ENCODE measurements around the gene CNTF.

DNA sequence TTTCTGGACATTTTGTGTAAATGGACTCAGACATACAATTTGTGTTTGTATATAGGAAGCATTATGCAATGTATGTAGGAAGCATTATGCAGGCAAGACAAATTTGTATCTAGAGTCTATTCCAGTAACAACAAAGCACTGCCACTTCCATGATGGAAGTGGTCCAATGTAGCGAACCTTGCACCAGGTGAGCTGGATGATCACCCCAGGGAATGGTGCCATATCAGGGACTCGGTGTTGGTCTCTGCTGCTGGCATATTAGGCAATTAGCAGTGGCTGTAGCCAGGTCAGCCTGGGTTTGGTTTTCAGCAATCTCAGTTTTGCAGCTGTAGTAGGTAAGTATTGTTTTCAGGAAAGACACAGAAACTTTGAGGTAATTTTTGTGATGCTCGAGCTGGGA, 30.8 kb upstream of the CNTF start:
- no peak for TF ChIP-seq GATA3 (IDR thresholded peaks at IDR 0.05; ENCODE audit: low read depth, low read length)
- no peak for TF ChIP-seq GATA2 (IDR thresholded peaks at IDR 0.05; ENCODE audit: low read depth, low read length)
